Activated naive CD4-positive, alpha-beta T cell treated with anti-CD3 and anti-CD28 coated beads for 36 hours (primary cell): ENCODE data around the gene SYTL3. TPM values are rescaled to one million over a fixed set of nuclear protein-coding genes. Genes with fewer than 3 reads are reported as not detected.
"Not testable (repeated sequence)": the region's sequence is repeated elsewhere in the genome, so short reads cannot be mapped to it uniquely, and the experiment has no call there.

ENCODE experiments used
- CTCF ChIA-PET: fragments of 350-600 bp; sonication (Branson Sonifier 250); formaldehyde crosslinking; loops from one replicate; lab custom pipeline; 2021; ENCODE audit warnings: antibody characterized with exemption; lab: Charles Lee
- DNase-seq: peaks from one replicate; pipeline ENCODE4 v3.0.0-alpha.2; 2020
- H3K27ac Mint-ChIP-seq: one replicate; pipeline ENCODE4 v1.8.0; 2021; ENCODE audit warnings: mild to moderate bottlenecking, mixed read lengths
- H3K27me3 Mint-ChIP-seq: one replicate; pipeline ENCODE4 v1.8.0; 2021; ENCODE audit warnings: low read depth, mixed read lengths
- H3K36me3 Mint-ChIP-seq: one replicate; pipeline ENCODE4 v1.8.0; 2021; ENCODE audit warnings: low read depth, mixed read lengths
- H3K4me1 Mint-ChIP-seq: one replicate; pipeline ENCODE4 v1.8.0; 2021; ENCODE audit warnings: low read depth, mixed read lengths
- H3K4me3 Mint-ChIP-seq: one replicate; pipeline ENCODE4 v1.8.0; 2021; ENCODE audit warnings: mild to moderate bottlenecking, moderate library complexity, mixed read lengths
- H3K9me3 Mint-ChIP-seq: one replicate; pipeline ENCODE4 v1.8.0; 2021; ENCODE audit warnings: mixed read lengths
- intact Hi-C: fragments of 100-400 bp; cut with micrococcal nuclease; formaldehyde crosslinking; loops from one replicate; pipeline ENCODE4 v1.15.1; 2023
- total RNA-seq, 2 experiments: library from RNA; stranded (reverse); gene quantifications; one replicate each; pipeline ENCODE4 v1.2.3, GENCODE V29; 2021

Gene SYTL3
- total RNA-seq, 2 experiments from 2014 or later: 115 to 120 TPM

DNA sequence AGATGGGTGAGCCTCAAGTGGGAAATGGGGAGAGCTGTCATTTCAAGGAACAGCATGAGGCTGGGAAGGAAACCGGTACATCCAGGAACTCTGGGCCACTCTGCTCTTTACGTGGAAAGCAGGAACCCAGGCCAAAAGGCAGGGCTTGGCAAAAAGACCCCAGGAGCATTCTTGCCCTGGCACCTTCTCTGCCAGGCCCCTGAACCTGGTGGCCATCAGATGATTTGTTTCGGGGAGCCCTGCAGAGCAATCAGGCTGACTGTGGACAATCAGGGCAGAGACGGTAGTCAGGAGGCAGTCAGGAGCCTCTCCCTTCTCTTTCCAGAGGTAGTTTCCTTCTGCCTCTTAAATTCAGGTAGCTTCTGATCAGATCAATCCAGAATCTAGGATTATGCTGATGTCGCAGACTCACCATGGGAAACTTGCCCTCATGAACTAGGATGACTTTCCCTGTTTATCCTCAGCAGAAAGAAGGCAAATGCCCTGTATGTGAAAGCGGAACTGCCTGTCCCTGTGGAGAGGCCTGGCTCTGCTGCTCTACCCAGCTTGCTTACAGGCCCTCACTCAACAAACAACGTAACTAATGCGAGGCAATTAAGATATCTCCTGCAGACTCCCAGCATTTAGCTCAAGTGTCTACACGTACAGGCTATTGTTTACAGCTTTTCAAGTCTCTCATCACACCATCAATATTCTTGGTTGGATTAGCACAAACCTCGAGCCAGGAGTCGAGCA, 132.7 kb downstream of the SYTL3 start:
- peaks cover 31% of the 10 kb centered on the region for H3K4me1 Mint-ChIP-seq
- no peaks in the 10 kb centered on the region for H3K27me3 Mint-ChIP-seq
- intact Hi-C loops: no loop called here
- DNase-seq: no peak
- CTCF ChIA-PET: no interaction called here
- H3K4me3 Mint-ChIP-seq: no peak overlapping the region
- H3K36me3 Mint-ChIP-seq: peaks cover 78% of the 10 kb centered on the region
- H3K9me3 Mint-ChIP-seq: no peaks in the 10 kb centered on the region
- H3K27ac Mint-ChIP-seq: no peak overlapping the region

DNA sequence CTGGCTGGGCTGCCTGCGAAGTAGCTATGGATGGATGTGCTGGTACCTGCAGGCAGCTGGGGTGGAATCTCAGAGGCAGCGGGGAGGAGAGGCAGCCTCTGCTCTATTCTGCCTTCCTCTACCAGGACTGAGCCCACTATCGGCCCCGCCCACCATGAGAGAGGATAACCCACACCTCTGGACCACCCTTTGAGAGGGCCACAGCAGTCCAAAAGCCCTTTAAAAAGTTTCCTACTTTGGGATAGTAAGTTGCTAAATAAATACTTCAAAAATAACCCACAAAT, 133.3 kb downstream of the SYTL3 start:
- DNase-seq: no peak
- no peak overlapping the region for H3K27ac Mint-ChIP-seq
- H3K36me3 Mint-ChIP-seq: peaks cover 76% of the 10 kb centered on the region

DNA sequence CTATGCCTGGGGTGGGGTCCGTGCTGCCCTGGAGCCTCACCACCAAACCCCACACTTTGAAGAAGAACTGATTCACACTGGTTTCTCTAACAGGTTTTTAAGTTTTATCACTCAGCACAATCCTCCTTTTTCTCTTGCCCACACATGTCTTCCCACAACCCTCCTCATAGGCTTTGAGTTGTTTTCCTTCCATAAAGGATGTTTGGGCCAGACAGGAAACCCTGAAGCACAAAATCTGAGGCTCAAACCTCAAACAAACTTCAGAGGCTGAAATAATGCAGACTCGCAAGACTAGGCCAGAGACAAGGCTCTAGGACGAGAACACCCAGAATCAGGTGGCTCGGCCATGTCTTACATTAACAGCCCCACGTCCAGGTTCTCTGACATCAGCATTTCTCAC, 134.0 kb downstream of the SYTL3 start:
- CTCF ChIA-PET: no interaction called here
- H3K27ac Mint-ChIP-seq: no peak overlapping the region
- H3K27me3 Mint-ChIP-seq: no peaks in the 10 kb centered on the region

More for the DNA sequence above, 133.3 kb downstream of the SYTL3 start:
- Mint-ChIP-seq H3K9me3 (no peaks in the 10 kb centered on the region), H3K4me3 (no peak overlapping the region), H3K4me1 (peaks cover 28% of the 10 kb centered on the region), H3K27me3 (no peaks in the 10 kb centered on the region)
- CTCF ChIA-PET: no interaction called here
- intact Hi-C loops: no loop called here

GRCh38 chr6:158784505-158784904, 134.7 kb downstream of the SYTL3 start:
- Mint-ChIP-seq H3K4me1 (peaks cover 28% of the 10 kb centered on the region), H3K27ac (peak overlapping the region; percentile 24), H3K27me3 (no peaks in the 10 kb centered on the region), H3K36me3 (peaks cover 77% of the 10 kb centered on the region), H3K4me3 (no peak overlapping the region), H3K9me3 (no peaks in the 10 kb centered on the region)
- CTCF ChIA-PET: no interaction called here
- no peak for DNase-seq
- intact Hi-C loops: no loop called here

More for the DNA sequence above, 134.0 kb downstream of the SYTL3 start:
- intact Hi-C loops: no loop called here
- Mint-ChIP-seq H3K36me3 (peaks cover 75% of the 10 kb centered on the region), H3K4me1 (peaks cover 26% of the 10 kb centered on the region), H3K9me3 (no peaks in the 10 kb centered on the region), H3K4me3 (no peak overlapping the region)
- DNase-seq: no peak

- Mint-ChIP-seq H3K36me3 (peaks cover 80% of the 10 kb centered on the region), H3K27me3 (no peaks in the 10 kb centered on the region), H3K4me1 (peaks cover 33% of the 10 kb centered on the region), H3K9me3 (no peaks in the 10 kb centered on the region), H3K27ac (no peak overlapping the region), H3K4me3 (no peak overlapping the region)
- intact Hi-C loops: no loop called here
- CTCF ChIA-PET: no interaction called here
- no peak for DNase-seq
These were observed 135.2 kb downstream of the SYTL3 start for GRCh38 chr6:158785036-158785435.

GRCh38 chr6:158786645-158787304, 136.9 kb downstream of the SYTL3 start:
- Mint-ChIP-seq H3K36me3 (peaks cover 68% of the 10 kb centered on the region), H3K9me3 (no peaks in the 10 kb centered on the region), H3K27ac (peak overlapping the region; percentile 13), H3K4me3 (no peak overlapping the region), H3K4me1 (peaks cover 47% of the 10 kb centered on the region), H3K27me3 (no peaks in the 10 kb centered on the region)
- CTCF ChIA-PET: interaction anchor here (0.5 to 0.6 kb wide), 2 partner anchors 205 to 537 kb away, joined by 3 read pairs; no protein-coding TSS in a partner anchor
- DNase-seq: no peak
- intact Hi-C loops: no loop called here

DNA sequence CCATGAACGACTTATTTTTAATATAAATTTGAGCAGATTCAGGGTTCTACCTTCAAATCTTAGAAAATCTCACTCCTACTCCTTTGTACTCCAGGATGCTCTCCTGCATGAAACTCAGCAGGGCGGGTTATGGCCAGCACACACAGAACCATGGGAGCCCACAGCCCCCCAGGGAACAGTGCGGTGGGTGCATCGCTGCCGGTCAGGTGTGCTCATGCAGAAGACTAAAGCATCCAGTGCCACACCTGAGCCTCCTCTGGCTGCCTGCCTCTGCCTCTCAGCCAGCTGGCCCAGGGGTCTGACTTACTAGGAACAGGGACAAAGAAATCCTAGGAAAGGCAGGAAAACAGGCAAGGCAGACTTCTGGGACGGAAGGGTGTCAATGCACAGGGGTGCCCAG, 137.5 kb downstream of the SYTL3 start:
- Mint-ChIP-seq H3K9me3 (no peaks in the 10 kb centered on the region), H3K27ac (no peak overlapping the region), H3K27me3 (no peaks in the 10 kb centered on the region), H3K4me1 (peaks cover 51% of the 10 kb centered on the region), H3K4me3 (no peak overlapping the region), H3K36me3 (peaks cover 62% of the 10 kb centered on the region)
- no peak for DNase-seq
- CTCF ChIA-PET: interaction anchor here (0.9 kb wide), 1 partner anchor 11 kb away, joined by 3 read pairs; no protein-coding TSS in a partner anchor
- intact Hi-C loops: no loop called here

DNA sequence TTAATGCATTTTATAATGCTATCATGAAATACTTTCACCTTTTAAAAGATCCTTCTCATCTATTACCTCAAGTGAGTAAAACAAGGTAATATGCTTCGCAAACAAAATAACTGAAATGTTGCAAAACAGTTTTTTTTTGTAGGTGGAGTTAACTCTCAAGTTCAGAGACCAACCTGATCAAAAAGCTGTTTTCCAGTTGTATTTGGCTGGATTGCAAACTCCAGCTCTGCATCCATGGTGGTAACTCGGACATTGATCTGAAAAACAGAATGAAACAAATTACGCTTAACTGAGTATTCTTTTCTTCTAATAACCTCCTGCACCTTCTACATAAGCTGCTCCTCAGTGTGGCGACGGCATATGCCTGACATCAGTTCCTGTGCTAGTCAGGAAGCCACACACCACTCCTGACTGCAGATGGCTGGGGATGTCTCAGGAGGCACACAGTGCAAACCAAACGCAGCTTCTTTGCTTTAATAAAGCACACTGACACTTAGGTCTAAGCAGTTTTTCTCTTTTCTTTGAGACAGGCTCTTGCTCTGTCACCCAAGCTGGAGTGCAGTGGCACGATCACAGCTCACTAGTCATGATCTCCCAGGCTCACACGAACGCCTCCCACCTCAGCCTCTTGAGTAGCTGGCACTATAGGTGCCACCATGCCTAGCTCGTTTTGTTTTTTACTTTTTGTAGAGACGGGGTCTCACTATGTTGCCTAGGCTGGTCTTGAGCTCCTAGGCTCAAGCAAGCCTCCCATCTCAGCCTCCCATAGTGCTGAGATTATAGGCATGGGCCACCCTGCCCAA, 139.5 kb downstream of the SYTL3 start:
- Mint-ChIP-seq H3K4me3 (no peak overlapping the region), H3K36me3 (peaks cover 46% of the 10 kb centered on the region)

GRCh38 chr6:158791274-158791855, 141.5 kb downstream of the SYTL3 start:
- Mint-ChIP-seq H3K36me3 (peaks cover 39% of the 10 kb centered on the region), H3K4me3 (no peak overlapping the region), H3K4me1 (peaks cover 79% of the 10 kb centered on the region), H3K27ac (peak overlapping the region; percentile 69), H3K27me3 (no peaks in the 10 kb centered on the region), H3K9me3 (no peaks in the 10 kb centered on the region)
- CTCF ChIA-PET: interaction anchor here (0.6 to 1.3 kb wide), 3 partner anchors 62 to 179 kb away, joined by 3 to 4 read pairs (median 3); no protein-coding TSS in a partner anchor
- intact Hi-C loops: no loop called here
- DNase-seq: no peak

More for the DNA sequence above, 139.5 kb downstream of the SYTL3 start:
- intact Hi-C loops: no loop called here
- peak; percentile 60 for DNase-seq
- Mint-ChIP-seq H3K4me1 (peaks cover 69% of the 10 kb centered on the region), H3K9me3 (no peaks in the 10 kb centered on the region), H3K27ac (peak overlapping the region; percentile 43), H3K27me3 (no peaks in the 10 kb centered on the region)
- CTCF ChIA-PET: interaction anchor here (0.6 to 1.8 kb wide), 11 partner anchors 10 to 807 kb away, joined by 3 to 5 read pairs (median 3); no protein-coding TSS in a partner anchor

DNA sequence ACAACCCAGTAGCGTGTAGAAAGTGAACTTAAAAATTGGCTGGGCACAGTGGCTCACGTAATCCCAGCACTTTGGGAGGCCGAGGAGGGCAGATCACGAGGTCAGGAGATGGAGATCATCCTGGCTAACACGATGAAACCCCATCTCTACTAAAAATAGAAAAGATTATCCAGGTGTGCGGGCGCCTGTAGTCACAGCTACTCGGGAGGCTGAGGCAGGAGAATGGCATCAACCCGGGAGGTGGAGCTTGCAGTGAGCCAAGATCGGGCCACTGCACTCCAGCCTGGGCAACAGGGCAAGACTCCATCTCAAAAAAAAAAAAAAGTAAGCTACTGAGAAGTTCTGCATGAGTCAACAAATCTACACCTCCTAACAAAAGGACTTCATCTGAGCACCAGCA, 142.7 kb downstream of the SYTL3 start:
- not testable (repeated sequence) for H3K27me3 Mint-ChIP-seq, H3K4me3 Mint-ChIP-seq, H3K9me3 Mint-ChIP-seq, DNase-seq
- CTCF ChIA-PET: interaction anchor here (0.9 to 1.4 kb wide), 9 partner anchors 20 to 216 kb away, joined by 3 to 5 read pairs (median 3); no protein-coding TSS in a partner anchor
- H3K27ac Mint-ChIP-seq: peak overlapping the region; percentile 71
- peaks cover 84% of the 10 kb centered on the region for H3K4me1 Mint-ChIP-seq
- intact Hi-C loops: loop anchor here (2.0 kb wide), 2 partner anchors 76 to 180 kb away; no protein-coding TSS in a partner anchor
- peaks cover 32% of the 10 kb centered on the region for H3K36me3 Mint-ChIP-seq

- Mint-ChIP-seq H3K9me3 (no peaks in the 10 kb centered on the region), H3K36me3 (peaks cover 26% of the 10 kb centered on the region), H3K27me3 (no peaks in the 10 kb centered on the region)
These were observed 143.6 kb downstream of the SYTL3 start for GRCh38 chr6:158793432-158793831.

More at GRCh38 chr6:158793432-158793831, 143.6 kb downstream of the SYTL3 start:
- peaks cover 88% of the 10 kb centered on the region for H3K4me1 Mint-ChIP-seq
- CTCF ChIA-PET: interaction anchor here (0.7 to 1.4 kb wide), 13 partner anchors 17 to 215 kb away, joined by 3 to 5 read pairs (median 3); no protein-coding TSS in a partner anchor
- intact Hi-C loops: loop anchor here (1.0 to 2.0 kb wide), 4 partner anchors 22 to 179 kb away; no protein-coding TSS in a partner anchor
- H3K4me3 Mint-ChIP-seq: no peak overlapping the region
- DNase-seq: peak; percentile 43
- peak overlapping the region; percentile 24 for H3K27ac Mint-ChIP-seq
